ENCODE results near the gene SPOCK1. TPM values are rescaled to one million over a fixed set of nuclear protein-coding genes. Genes with fewer than 3 reads are reported as not detected.
A peak's percentile ranks its signal among the peaks of the same experiment; 100 is the strongest.

SPOCK1 gene
- total and polyA plus RNA-seq, 5 experiments from 2014 or later = not detected

GRCh38 chr5:137300411-137301240 is 198.5 kb downstream of the SPOCK1 start:
- no peak overlapping the region for H3K4me3 Mint-ChIP-seq
- ATAC-seq (no peak), DNase-seq (no peak)
- POLR2A ChIA-PET = no interaction called here
- H3K27me3 Mint-ChIP-seq = peaks cover 6 to 19% (median 11%) of the 10 kb centered on the region in 5 donors
- no peaks in the 10 kb centered on the region for H3K36me3 Mint-ChIP-seq
- no peaks in the 10 kb centered on the region for H3K9me3 Mint-ChIP-seq
- no peak overlapping the region for H3K27ac Mint-ChIP-seq
- H3K4me1 Mint-ChIP-seq = no peaks in the 10 kb centered on the region

GRCh38 chr5:137296213-137296781 is 202.8 kb downstream of the SPOCK1 start:
- POLR2A ChIA-PET = no interaction called here
- ATAC-seq = no peak
- Mint-ChIP-seq H3K4me1 (no peaks in the 10 kb centered on the region), H3K4me3 (no peak overlapping the region), H3K9me3 (peaks cover 0 to 2% (median 0%) of the 10 kb centered on the region in 9 donors), H3K27ac (no peak overlapping the region), H3K36me3 (no peaks in the 10 kb centered on the region), H3K27me3 (peaks cover 2 to 14% (median 8%) of the 10 kb centered on the region in 5 donors)
- DNase-seq = no peak

- DNase-seq = no peak
- peaks cover 0 to 7% (median 2%) of the 10 kb centered on the region in 5 donors for H3K27me3 Mint-ChIP-seq
- POLR2A ChIA-PET = no interaction called here
- no peaks in the 10 kb centered on the region for H3K36me3 Mint-ChIP-seq
- no peak overlapping the region for H3K27ac Mint-ChIP-seq
- no peak overlapping the region for H3K4me3 Mint-ChIP-seq
- H3K4me1 Mint-ChIP-seq = no peaks in the 10 kb centered on the region
- no peak for ATAC-seq
- peaks cover 0 to 2% (median 0%) of the 10 kb centered on the region in 9 donors for H3K9me3 Mint-ChIP-seq
These were observed 204.5 kb downstream of the SPOCK1 start for GRCh38 chr5:137294604-137295003.

- DNase-seq (no peak), ATAC-seq (no peak)
- H3K36me3 Mint-ChIP-seq = no peaks in the 10 kb centered on the region
- POLR2A ChIA-PET = no interaction called here
- no peaks in the 10 kb centered on the region for H3K4me1 Mint-ChIP-seq
- H3K9me3 Mint-ChIP-seq = peaks cover 0 to 2% (median 0%) of the 10 kb centered on the region in 9 donors
- peaks cover 1 to 15% (median 4%) of the 10 kb centered on the region in 5 donors for H3K27me3 Mint-ChIP-seq
- H3K4me3 Mint-ChIP-seq = no peak overlapping the region
- no peak overlapping the region for H3K27ac Mint-ChIP-seq
These were observed 206.6 kb downstream of the SPOCK1 start for GRCh38 chr5:137292461-137293027.

GRCh38 chr5:137291436-137291835 is 207.7 kb downstream of the SPOCK1 start:
- H3K27me3 Mint-ChIP-seq = peaks cover 1 to 24% (median 7%) of the 10 kb centered on the region in 5 donors
- H3K36me3 Mint-ChIP-seq = no peaks in the 10 kb centered on the region
- H3K9me3 Mint-ChIP-seq = peaks cover 0 to 2% (median 0%) of the 10 kb centered on the region in 9 donors
- H3K27ac Mint-ChIP-seq = no peak overlapping the region
- DNase-seq (no peak), ATAC-seq (no peak)
- H3K4me3 Mint-ChIP-seq = no peak overlapping the region
- POLR2A ChIA-PET = no interaction called here
- no peaks in the 10 kb centered on the region for H3K4me1 Mint-ChIP-seq

GRCh38 chr5:137291031-137291430 is 208.1 kb downstream of the SPOCK1 start:
- no peak for ATAC-seq
- DNase-seq = no peak
- Mint-ChIP-seq H3K4me1 (no peaks in the 10 kb centered on the region), H3K27me3 (peaks cover 1 to 28% (median 9%) of the 10 kb centered on the region in 5 donors), H3K9me3 (peaks cover 0 to 2% (median 0%) of the 10 kb centered on the region in 9 donors), H3K36me3 (no peaks in the 10 kb centered on the region), H3K4me3 (no peak overlapping the region), H3K27ac (peak overlapping the region in 1 of 10 donors; percentile 57)
- POLR2A ChIA-PET = no interaction called here

- H3K4me3 Mint-ChIP-seq = no peak overlapping the region
- POLR2A ChIA-PET = no interaction called here
- H3K9me3 Mint-ChIP-seq = peaks cover 0 to 2% (median 0%) of the 10 kb centered on the region in 9 donors
- H3K27ac Mint-ChIP-seq = no peak overlapping the region
- DNase-seq (no peak), ATAC-seq (no peak)
- no peaks in the 10 kb centered on the region for H3K36me3 Mint-ChIP-seq
- H3K4me1 Mint-ChIP-seq = no peaks in the 10 kb centered on the region
- H3K27me3 Mint-ChIP-seq = peaks cover 1 to 28% (median 9%) of the 10 kb centered on the region in 5 donors
These were observed 208.8 kb downstream of the SPOCK1 start for GRCh38 chr5:137290373-137290772.

GRCh38 chr5:137289856-137290255 is 209.3 kb downstream of the SPOCK1 start:
- Mint-ChIP-seq H3K4me1 (no peaks in the 10 kb centered on the region), H3K36me3 (no peaks in the 10 kb centered on the region), H3K4me3 (no peak overlapping the region), H3K27me3 (peaks cover 1 to 28% (median 9%) of the 10 kb centered on the region in 5 donors), H3K9me3 (peaks cover 0 to 2% (median 0%) of the 10 kb centered on the region in 9 donors), H3K27ac (no peak overlapping the region)
- POLR2A ChIA-PET = no interaction called here
- ATAC-seq (no peak), DNase-seq (no peak)

- ATAC-seq = no peak
- Mint-ChIP-seq H3K9me3 (peaks cover 0 to 2% (median 0%) of the 10 kb centered on the region in 9 donors), H3K27ac (no peak overlapping the region), H3K4me3 (no peak overlapping the region), H3K27me3 (peaks cover 0 to 37% (median 13%) of the 10 kb centered on the region in 5 donors), H3K4me1 (no peaks in the 10 kb centered on the region), H3K36me3 (no peaks in the 10 kb centered on the region)
- POLR2A ChIA-PET = no interaction called here
- no peak for DNase-seq
These were observed 211.6 kb downstream of the SPOCK1 start for GRCh38 chr5:137287569-137287968.

- Mint-ChIP-seq H3K27ac (no peak overlapping the region), H3K4me3 (no peak overlapping the region), H3K4me1 (no peaks in the 10 kb centered on the region), H3K27me3 (peaks cover 0 to 37% (median 13%) of the 10 kb centered on the region in 5 donors), H3K36me3 (no peaks in the 10 kb centered on the region), H3K9me3 (no peaks in the 10 kb centered on the region)
- no peak for ATAC-seq
- POLR2A ChIA-PET = no interaction called here
- DNase-seq = no peak
These were observed 213.0 kb downstream of the SPOCK1 start for GRCh38 chr5:137286025-137286610.

GRCh38 chr5:137283801-137284200 is 215.3 kb downstream of the SPOCK1 start:
- Mint-ChIP-seq H3K9me3 (no peaks in the 10 kb centered on the region), H3K27me3 (peaks cover 0 to 46% (median 13%) of the 10 kb centered on the region in 5 donors), H3K27ac (no peak overlapping the region), H3K4me3 (no peak overlapping the region), H3K4me1 (no peaks in the 10 kb centered on the region), H3K36me3 (no peaks in the 10 kb centered on the region)
- ATAC-seq = no peak
- POLR2A ChIA-PET = no interaction called here
- no peak for DNase-seq

GRCh38 chr5:137282216-137282615 is 216.9 kb downstream of the SPOCK1 start:
- no peak for DNase-seq

GRCh38 chr5:137281201-137281600 is 217.9 kb downstream of the SPOCK1 start:
- no peaks in the 10 kb centered on the region for H3K4me1 Mint-ChIP-seq
- POLR2A ChIA-PET = no interaction called here
- H3K9me3 Mint-ChIP-seq = no peaks in the 10 kb centered on the region
- no peak for ATAC-seq
- no peak overlapping the region for H3K4me3 Mint-ChIP-seq
- no peaks in the 10 kb centered on the region for H3K36me3 Mint-ChIP-seq
- DNase-seq = no peak
- H3K27ac Mint-ChIP-seq = no peak overlapping the region
- peaks cover 0 to 28% (median 11%) of the 10 kb centered on the region in 5 donors for H3K27me3 Mint-ChIP-seq

More at GRCh38 chr5:137282216-137282615, 216.9 kb downstream of the SPOCK1 start:
- POLR2A ChIA-PET = no interaction called here
- no peaks in the 10 kb centered on the region for H3K9me3 Mint-ChIP-seq
- H3K4me1 Mint-ChIP-seq = no peaks in the 10 kb centered on the region
- no peaks in the 10 kb centered on the region for H3K36me3 Mint-ChIP-seq
- H3K27ac Mint-ChIP-seq = no peak overlapping the region
- no peak overlapping the region for H3K4me3 Mint-ChIP-seq
- H3K27me3 Mint-ChIP-seq = peaks cover 0 to 38% (median 13%) of the 10 kb centered on the region in 5 donors
- ATAC-seq = no peak
